ENCODE data around the gene CFLAR.

CFLAR gene

DNA sequence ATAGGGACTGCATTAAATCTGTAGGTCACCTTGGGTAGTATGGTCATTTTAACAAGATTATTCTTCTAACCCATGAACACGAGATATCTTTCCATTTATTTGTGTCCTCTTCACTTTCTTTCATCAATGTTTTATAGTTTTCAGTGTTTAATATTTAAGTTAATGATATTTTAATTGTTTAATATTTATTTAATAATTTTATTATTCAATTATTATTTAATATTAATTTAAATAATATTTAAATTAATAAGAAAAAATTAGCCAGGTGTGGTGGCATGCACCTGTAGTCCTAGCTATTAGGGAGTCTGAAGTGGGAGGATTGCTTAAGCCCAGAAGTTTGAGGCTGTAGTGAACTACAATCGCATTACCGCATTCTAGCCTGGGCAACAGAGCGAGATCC is 100.0 kb downstream of the CFLAR start:
- peaks cover 5% of the 10 kb centered on the region for H3K4me1 ChIP-seq (ENCODE audit: control insufficient read depth, insufficient read depth, low read length)
- no peak overlapping the region for H3K4me3 ChIP-seq (ENCODE audit: insufficient read depth, low read depth, low read length)
- H3K27ac ChIP-seq (ENCODE audit: insufficient read depth, low read depth, low read length, poor library complexity, severe bottlenecking) = no peak overlapping the region
- 92 to 96% methylated on average over 3 of the region's 4 CpGs for WGBS, 2 experiments
- no peaks in the 10 kb centered on the region for H3K27me3 ChIP-seq (ENCODE audit: control insufficient read depth, insufficient read depth, low read length, poor library complexity, severe bottlenecking)
- H3K36me3 ChIP-seq (ENCODE audit: control insufficient read depth, insufficient read depth, low read length) = no peaks in the 10 kb centered on the region
- no peaks in the 10 kb centered on the region for H3K9me3 ChIP-seq (ENCODE audit: control insufficient read depth, low read length)

DNA sequence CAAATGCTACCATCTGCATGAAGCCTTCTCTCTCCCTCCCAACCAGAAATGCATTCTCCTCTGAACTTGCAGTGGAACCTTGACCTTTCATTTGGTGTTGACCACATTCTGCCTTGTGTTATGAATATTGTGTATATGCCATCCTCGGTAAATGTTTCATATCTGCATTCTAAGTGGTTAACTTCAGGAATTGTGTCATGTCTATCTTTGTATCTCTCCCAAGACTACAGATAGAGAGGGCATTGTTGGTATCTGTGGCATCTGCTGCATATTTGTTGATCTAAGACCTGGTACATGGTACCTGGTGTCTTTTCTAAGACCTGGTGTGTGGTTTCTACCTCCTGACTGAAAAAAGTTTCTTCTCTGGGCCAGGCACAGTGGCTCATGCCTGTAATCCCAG is 101.0 kb downstream of the CFLAR start:
- H3K4me1 ChIP-seq (ENCODE audit: control insufficient read depth, insufficient read depth, low read length) = peaks cover 5% of the 10 kb centered on the region
- WGBS, 2 experiments = 97 to 100% methylated on average over 1 of the region's 1 CpG

DNA sequence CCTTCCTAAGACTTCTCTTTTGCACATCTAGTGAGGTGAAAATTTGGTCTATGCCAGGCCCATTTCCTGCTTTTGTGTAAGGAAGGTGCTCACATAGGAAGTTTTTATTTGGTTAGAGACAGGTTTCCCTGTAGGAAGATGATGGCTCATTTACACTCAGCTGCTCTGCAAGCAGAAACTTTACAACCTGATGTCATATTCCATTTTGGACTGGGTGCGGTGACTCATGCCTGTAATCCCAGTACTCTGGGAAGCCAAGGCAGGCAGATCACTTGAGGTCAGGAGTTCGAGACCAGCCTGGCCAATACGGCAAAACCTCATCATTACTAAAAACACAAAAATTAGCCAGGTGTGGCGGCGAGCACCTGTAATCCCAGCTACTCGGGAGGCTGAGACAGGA is 102.8 kb downstream of the CFLAR start:
- no peaks in the 10 kb centered on the region for H3K9me3 ChIP-seq (ENCODE audit: control insufficient read depth, low read length)
- no peak overlapping the region for H3K27ac ChIP-seq (ENCODE audit: insufficient read depth, low read depth, low read length, poor library complexity, severe bottlenecking)
- WGBS, 2 experiments = 87 to 97% methylated on average over 6 of the region's 6 CpGs
- H3K4me1 ChIP-seq (ENCODE audit: control insufficient read depth, insufficient read depth, low read length) = peaks cover 5% of the 10 kb centered on the region
- no peak overlapping the region for H3K4me3 ChIP-seq (ENCODE audit: insufficient read depth, low read depth, low read length)
- no peaks in the 10 kb centered on the region for H3K36me3 ChIP-seq (ENCODE audit: control insufficient read depth, insufficient read depth, low read length)
- H3K27me3 ChIP-seq (ENCODE audit: control insufficient read depth, insufficient read depth, low read length, poor library complexity, severe bottlenecking) = no peaks in the 10 kb centered on the region

More for the DNA sequence above, 101.0 kb downstream of the CFLAR start:
- Histone ChIP-seq H3K27ac (ENCODE audit: insufficient read depth, low read depth, low read length, poor library complexity, severe bottlenecking) (no peak overlapping the region), H3K27me3 (ENCODE audit: control insufficient read depth, insufficient read depth, low read length, poor library complexity, severe bottlenecking) (no peaks in the 10 kb centered on the region), H3K4me3 (ENCODE audit: insufficient read depth, low read depth, low read length) (no peak overlapping the region), H3K36me3 (ENCODE audit: control insufficient read depth, insufficient read depth, low read length) (no peaks in the 10 kb centered on the region), H3K9me3 (ENCODE audit: control insufficient read depth, low read length) (no peaks in the 10 kb centered on the region)

- no peak overlapping the region for H3K27ac ChIP-seq (ENCODE audit: insufficient read depth, low read depth, low read length, poor library complexity, severe bottlenecking)
- WGBS, 2 experiments = 92 to 93% methylated on average over 5 of the region's 5 CpGs
- no peaks in the 10 kb centered on the region for H3K27me3 ChIP-seq (ENCODE audit: control insufficient read depth, insufficient read depth, low read length, poor library complexity, severe bottlenecking)
- no peak overlapping the region for H3K4me3 ChIP-seq (ENCODE audit: insufficient read depth, low read depth, low read length)
- H3K36me3 ChIP-seq (ENCODE audit: control insufficient read depth, insufficient read depth, low read length) = no peaks in the 10 kb centered on the region
- H3K4me1 ChIP-seq (ENCODE audit: control insufficient read depth, insufficient read depth, low read length) = peaks cover 5% of the 10 kb centered on the region
- no peaks in the 10 kb centered on the region for H3K9me3 ChIP-seq (ENCODE audit: control insufficient read depth, low read length)
Observed at GRCh38 chr2:201219328-201220096, 103.5 kb downstream of the CFLAR start.

GRCh38 chr2:201220102-201220570 is 104.2 kb downstream of the CFLAR start:
- no peak overlapping the region for H3K27ac ChIP-seq (ENCODE audit: insufficient read depth, low read depth, low read length, poor library complexity, severe bottlenecking)
- no peaks in the 10 kb centered on the region for H3K36me3 ChIP-seq (ENCODE audit: control insufficient read depth, insufficient read depth, low read length)
- H3K4me1 ChIP-seq (ENCODE audit: control insufficient read depth, insufficient read depth, low read length) = peaks cover 5% of the 10 kb centered on the region
- 56 to 95% methylated on average over 2 to 4 of the region's 4 CpGs for WGBS, 2 experiments
- H3K4me3 ChIP-seq (ENCODE audit: insufficient read depth, low read depth, low read length) = no peak overlapping the region
- H3K27me3 ChIP-seq (ENCODE audit: control insufficient read depth, insufficient read depth, low read length, poor library complexity, severe bottlenecking) = no peaks in the 10 kb centered on the region
- no peaks in the 10 kb centered on the region for H3K9me3 ChIP-seq (ENCODE audit: control insufficient read depth, low read length)

DNA sequence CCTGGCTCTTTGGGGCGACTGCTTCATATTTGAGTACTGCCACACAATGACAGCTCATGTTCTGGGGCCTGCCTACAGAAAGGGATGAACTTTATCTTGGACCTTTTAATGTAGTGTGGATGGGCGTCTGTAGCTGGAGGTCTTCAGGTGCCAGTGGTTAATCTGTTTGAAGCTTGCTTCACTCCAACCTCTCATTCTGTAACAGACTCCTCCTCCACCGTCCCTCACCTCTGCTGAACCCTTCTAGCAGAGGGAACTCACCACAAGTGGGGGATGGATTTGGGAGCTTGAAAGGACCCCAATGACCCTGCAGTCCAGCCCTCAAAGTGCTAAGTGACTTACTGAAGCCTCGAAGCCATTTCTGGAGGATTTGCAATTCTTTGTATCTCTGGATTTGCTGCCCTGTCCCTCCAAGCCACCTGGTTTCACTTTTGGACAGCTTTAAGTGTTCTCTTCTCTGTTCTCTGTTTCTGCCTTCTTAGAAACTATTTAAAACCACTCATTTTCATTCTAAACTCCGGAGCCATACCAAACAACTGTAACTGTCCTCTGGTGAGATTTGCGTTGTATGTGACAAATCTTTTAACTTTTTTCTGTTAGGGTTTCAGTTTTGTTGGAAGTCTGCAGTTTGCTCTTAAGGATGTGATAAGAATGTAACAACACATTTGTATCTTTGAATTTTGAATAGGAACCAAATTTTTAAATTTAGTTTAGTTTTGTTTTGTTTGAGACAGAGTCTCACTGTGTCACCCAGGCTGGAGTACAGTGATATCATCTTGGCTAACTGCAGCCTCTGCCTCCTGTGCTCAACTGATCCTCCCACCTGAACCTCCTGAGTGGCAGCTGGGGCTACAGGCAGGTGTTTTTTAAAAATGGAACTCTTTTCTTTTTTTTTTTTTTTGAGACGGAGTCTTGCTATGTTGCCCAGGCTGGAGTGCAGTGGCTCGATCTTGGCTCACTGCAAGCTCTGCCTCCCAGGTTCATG is 107.4 kb downstream of the CFLAR start:
- 93 to 96% methylated on average over 8 of the region's 8 CpGs for WGBS, 2 experiments
- no peaks in the 10 kb centered on the region for H3K9me3 ChIP-seq (ENCODE audit: control insufficient read depth, low read length)
- H3K27ac ChIP-seq (ENCODE audit: insufficient read depth, low read depth, low read length, poor library complexity, severe bottlenecking) = no peak overlapping the region
- no peak overlapping the region for H3K4me3 ChIP-seq (ENCODE audit: insufficient read depth, low read depth, low read length)
- peaks cover 5% of the 10 kb centered on the region for H3K4me1 ChIP-seq (ENCODE audit: control insufficient read depth, insufficient read depth, low read length)
- H3K36me3 ChIP-seq (ENCODE audit: control insufficient read depth, insufficient read depth, low read length) = no peaks in the 10 kb centered on the region
- H3K27me3 ChIP-seq (ENCODE audit: control insufficient read depth, insufficient read depth, low read length, poor library complexity, severe bottlenecking) = no peaks in the 10 kb centered on the region

Measured in ectodermal cell (in vitro differentiated cells).